ENCODE results near the gene GLYAT.

GRCh38 chr11:58765078-58765477 is 33.3 kb upstream of the GLYAT start:
- TF ChIP-seq SUZ12 (IDR thresholded peaks at IDR 0.05), result no peak
- no peak for TF ChIP-seq SP1 (IDR thresholded peaks at IDR 0.05)
- TF ChIP-seq TARDBP (IDR thresholded peaks at IDR 0.05), result no peak
- no peak for TF ChIP-seq BHLHE40 (IDR thresholded peaks at IDR 0.05; ENCODE audit: borderline replicate concordance)
- TF ChIP-seq ZNF384 (IDR thresholded peaks at IDR 0.05), result no peak
- no peak for TF ChIP-seq ARNT (IDR thresholded peaks at IDR 0.05)
- TF ChIP-seq CTBP1 (IDR thresholded peaks at IDR 0.05; ENCODE audit: borderline replicate concordance), result no peak
- TF ChIP-seq FOXK2 (IDR thresholded peaks at IDR 0.05), result no peak
